ENCODE data around the gene SIK2. TPM values are rescaled to one million over a fixed set of nuclear protein-coding genes. Genes with fewer than 3 reads are reported as not detected.

The SIK2 gene
- total RNA-seq (11.7 and 14.6 TPM in 2 replicates), polyA plus RNA-seq (17.1 and 18.9 TPM in 2 replicates), polyA minus RNA-seq (31.1 and 35.5 TPM in 2 replicates), Bru-seq, nascent RNA (percentile 73 among the genes with signal in this experiment), BruChase-seq, experiment 1, labeled RNA remaining after a 6-hour chase (percentile 60 among the genes with signal in this experiment), BruChase-seq, experiment 2, labeled RNA remaining after a 2-hour chase (percentile 64 among the genes with signal in this experiment)
- 10.3 and 12.6 TPM in 2 replicates for polyA plus RNA-seq (2011; cell fraction: cytosol; rRNA removed)
- polyA plus RNA-seq (2011; cell fraction: nucleus; rRNA removed) = 19.9 and 25.7 TPM in 2 replicates
- 9.1 and 9.2 TPM in 2 replicates for polyA plus RNA-seq (2012)
- polyA minus RNA-seq (2011; cell fraction: cytosol; rRNA and poly(A)+ RNA removed) = 6.7 TPM
- 12.6 and 13.1 TPM in 2 replicates for polyA minus RNA-seq (2011; cell fraction: nucleus; rRNA and poly(A)+ RNA removed)
- long read RNA-seq, full-length matches to known transcripts = 3 of 13 reads
- long read RNA-seq, partial matches to known transcripts = 4 of 13 reads
- long read RNA-seq, other reads (novel, unspliced or antisense) = 6 of 13 reads

GRCh38 chr11:111601979-111602864 lies at the start of gene SIK2:
TSS of gene SIK2 (plus strand) at chr11:111602449. CDS start at chr11:111602564, 115 bp downstream.
- no peaks in the 10 kb centered on the region for H3K36me3 ChIP-seq (ENCODE audit: control insufficient read depth in 2 of 2, extremely low read depth in 1 of 2, insufficient read depth in 2 of 2, low read length in 2 of 2)
- peak within 1 kb of the TSS; percentile 66 to 80 (median 67) for H3K4me3 ChIP-seq (replicated peaks in 1 of 3; ENCODE audit: insufficient read depth in 1 of 3, low read depth in 1 of 3, low read length in 3 of 3)
- no peak for TF ChIP-seq POLR2A (IDR thresholded peaks at IDR 0.05; ENCODE audit: low read depth, low read length)
- TF ChIP-seq POLR2AphosphoS5 (IDR thresholded peaks at IDR 0.05; ENCODE audit: insufficient read depth, low read depth, low read length) = peak; percentile 76
- TF ChIP-seq MAX (IDR thresholded peaks at IDR 0.05; ENCODE audit: insufficient read depth, insufficient read length) = peak; percentile 21
- TF ChIP-seq CTCF (IDR thresholded peaks at IDR 0.05; ENCODE audit: extremely low read depth in 1 of 2, insufficient read depth in 1 of 2, low read depth in 1 of 2, low read length in 2 of 2) = peak; percentile 88 to 100
- H4K20me1 ChIP-seq (replicated peaks; ENCODE audit: control insufficient read depth, extremely low read depth, insufficient read depth, low read length) = no peaks in the 10 kb centered on the region
- intact Hi-C loops (cut with micrococcal nuclease) = loop anchor here (1.0 to 10.0 kb wide), 11 partner anchors 16 to 483 kb away; partner anchors contain the start of genes CFAP68, FDXACB1, PPP2R1B and SDHD
- no TSS peak for BruUV-seq (replicated peaks)
- peak within 1 kb of the TSS; percentile 82 for H3K4me2 ChIP-seq (ENCODE audit: insufficient read depth, low read length)
- peaks cover 17% of the 10 kb centered on the region for H3K4me1 ChIP-seq (ENCODE audit: control insufficient read depth, extremely low read depth, insufficient read depth, low read length)
- no peaks in the 10 kb centered on the region for H3K9me3 ChIP-seq (replicated peaks; ENCODE audit: control insufficient read depth, insufficient read depth, low read length)
- H3K9ac ChIP-seq (replicated peaks; ENCODE audit: extremely low read depth, insufficient read depth, low read length) = peak within 1 kb of the TSS; percentile 96
- no peaks in the 10 kb centered on the region for H3K9me1 ChIP-seq (replicated peaks; ENCODE audit: control insufficient read depth, extremely low read depth, insufficient read depth, low read length)
- CTCF ChIA-PET = interaction anchor here (0.7 to 2.9 kb wide), 15 partner anchors 85 to 249 kb away, joined by 3 to 50 read pairs (median 4); partner anchors contain the start of gene PPP2R1B
- peak; percentile 95 for DNase-seq (ENCODE audit: low read depth, low spot score)
- H3K27ac ChIP-seq (ENCODE audit: insufficient read depth, low read depth, low read length) = peak within 1 kb of the TSS; percentile 92
- POLR2A ChIA-PET = interaction anchor here (0.7 kb wide), 1 partner anchor 144 kb away, joined by 5 read pairs; no protein-coding TSS in a partner anchor
- dilution Hi-C loops (cut with MboI; ENCODE audit: extremely low pct_ligation_motif_present, low sequenced_read_pairs) = no loop called here
- H3K79me2 ChIP-seq (ENCODE audit: control insufficient read depth, insufficient read depth, low read length) = peaks cover 4% of the 10 kb centered on the region
- peak; percentile 83 for FAIRE-seq
- H3K27me3 ChIP-seq (ENCODE audit: control insufficient read depth in 2 of 2, insufficient read depth in 2 of 2, low read length in 2 of 2) = no peaks in the 10 kb centered on the region
- peak within 1 kb of the TSS; percentile 95 for H2AFZ ChIP-seq (ENCODE audit: low read depth, low read length)
